HL-60 (cell line): ENCODE data around the gene HIP1.

Source experiments
- DNase-seq, 2 experiments: peaks; one replicate each; pipeline ENCODE4 v3.0.0-alpha.2; 2010 to 2020; ENCODE audit warnings: low read depth in 1 of 2, low spot score in 1 of 2
- H3K27ac ChIP-seq: fragments of 250-450 bp; sonication (Bioruptor Pico); replicated peaks from 2 replicates; pipeline ENCODE4 v1.5.1; 2020; ENCODE audit warnings: mild to moderate bottlenecking, moderate library complexity
- H3K27me3 ChIP-seq: fragments of 250-450 bp; sonication (Bioruptor Pico); 2 replicates; pipeline ENCODE4 v1.5.1; 2021; ENCODE audit warnings: mild to moderate bottlenecking, moderate library complexity; ENCODE audit not compliant: insufficient read depth, poor library complexity, severe bottlenecking
- H3K4me3 ChIP-seq: replicated peaks from 2 replicates; pipeline ENCODE4 v1.5.1; 2011; ENCODE audit warnings: mild to moderate bottlenecking, control low read depth, low read length; ENCODE audit not compliant: insufficient read depth
- GABPA ChIP-seq: IDR thresholded peaks from 2 replicates; pipeline ENCODE4 v1.6.1; 2012; ENCODE audit warnings: low read depth
- POLR2AphosphoS5 ChIP-seq: IDR thresholded peaks from 2 replicates; pipeline ENCODE4 v1.6.1; 2012; ENCODE audit warnings: low read depth
- SPI1 ChIP-seq: IDR thresholded peaks from 2 replicates; pipeline ENCODE4 v1.6.1; 2012; ENCODE audit warnings: low read depth, mild to moderate bottlenecking, borderline replicate concordance
- TF ChIP-seq, protein P1 (sequence below): IDR thresholded peaks from 2 replicates; pipeline ENCODE4 v1.6.1; 2012; ENCODE audit warnings: low read depth; ENCODE audit not compliant: insufficient replicate concordance
- TF ChIP-seq, protein P2 (sequence below): IDR thresholded peaks from one replicate; pipeline ENCODE4 v1.5.1; 2011; ENCODE audit warnings: low read length, control low read depth, inconsistent platforms; ENCODE audit not compliant: insufficient read depth

HIP1 gene

DNA sequence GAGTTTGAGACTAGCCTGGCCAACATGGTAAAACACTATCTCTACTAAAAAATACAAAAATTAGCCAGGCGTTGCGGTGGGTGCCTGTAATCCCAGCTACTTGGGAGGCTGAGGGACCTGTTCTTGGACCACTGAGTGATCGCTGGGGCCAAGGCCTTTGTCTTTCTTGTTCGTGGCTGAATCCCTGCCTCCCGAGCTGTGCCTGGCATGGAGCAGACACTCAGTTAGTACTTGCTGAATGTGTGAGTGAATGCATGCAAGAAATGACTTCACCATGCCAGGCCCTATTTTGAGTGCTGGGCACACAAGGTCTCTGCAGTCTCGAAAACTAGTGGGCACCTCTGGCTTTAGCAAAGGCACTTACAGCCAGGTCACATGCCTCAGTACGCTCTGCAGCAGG, 85.1 kb downstream of the HIP1 start:
- no peak overlapping the region for H3K27ac ChIP-seq
- no peak overlapping the region for H3K4me3 ChIP-seq
- no peaks in the 10 kb centered on the region for H3K27me3 ChIP-seq
- TF ChIP-seq POLR2AphosphoS5 (no peak), SPI1 (no peak), GABPA (no peak)
- TF ChIP-seq, protein P1, sequence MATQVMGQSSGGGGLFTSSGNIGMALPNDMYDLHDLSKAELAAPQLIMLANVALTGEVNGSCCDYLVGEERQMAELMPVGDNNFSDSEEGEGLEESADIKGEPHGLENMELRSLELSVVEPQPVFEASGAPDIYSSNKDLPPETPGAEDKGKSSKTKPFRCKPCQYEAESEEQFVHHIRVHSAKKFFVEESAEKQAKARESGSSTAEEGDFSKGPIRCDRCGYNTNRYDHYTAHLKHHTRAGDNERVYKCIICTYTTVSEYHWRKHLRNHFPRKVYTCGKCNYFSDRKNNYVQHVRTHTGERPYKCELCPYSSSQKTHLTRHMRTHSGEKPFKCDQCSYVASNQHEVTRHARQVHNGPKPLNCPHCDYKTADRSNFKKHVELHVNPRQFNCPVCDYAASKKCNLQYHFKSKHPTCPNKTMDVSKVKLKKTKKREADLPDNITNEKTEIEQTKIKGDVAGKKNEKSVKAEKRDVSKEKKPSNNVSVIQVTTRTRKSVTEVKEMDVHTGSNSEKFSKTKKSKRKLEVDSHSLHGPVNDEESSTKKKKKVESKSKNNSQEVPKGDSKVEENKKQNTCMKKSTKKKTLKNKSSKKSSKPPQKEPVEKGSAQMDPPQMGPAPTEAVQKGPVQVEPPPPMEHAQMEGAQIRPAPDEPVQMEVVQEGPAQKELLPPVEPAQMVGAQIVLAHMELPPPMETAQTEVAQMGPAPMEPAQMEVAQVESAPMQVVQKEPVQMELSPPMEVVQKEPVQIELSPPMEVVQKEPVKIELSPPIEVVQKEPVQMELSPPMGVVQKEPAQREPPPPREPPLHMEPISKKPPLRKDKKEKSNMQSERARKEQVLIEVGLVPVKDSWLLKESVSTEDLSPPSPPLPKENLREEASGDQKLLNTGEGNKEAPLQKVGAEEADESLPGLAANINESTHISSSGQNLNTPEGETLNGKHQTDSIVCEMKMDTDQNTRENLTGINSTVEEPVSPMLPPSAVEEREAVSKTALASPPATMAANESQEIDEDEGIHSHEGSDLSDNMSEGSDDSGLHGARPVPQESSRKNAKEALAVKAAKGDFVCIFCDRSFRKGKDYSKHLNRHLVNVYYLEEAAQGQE, result no peak
- TF ChIP-seq, protein P2, sequence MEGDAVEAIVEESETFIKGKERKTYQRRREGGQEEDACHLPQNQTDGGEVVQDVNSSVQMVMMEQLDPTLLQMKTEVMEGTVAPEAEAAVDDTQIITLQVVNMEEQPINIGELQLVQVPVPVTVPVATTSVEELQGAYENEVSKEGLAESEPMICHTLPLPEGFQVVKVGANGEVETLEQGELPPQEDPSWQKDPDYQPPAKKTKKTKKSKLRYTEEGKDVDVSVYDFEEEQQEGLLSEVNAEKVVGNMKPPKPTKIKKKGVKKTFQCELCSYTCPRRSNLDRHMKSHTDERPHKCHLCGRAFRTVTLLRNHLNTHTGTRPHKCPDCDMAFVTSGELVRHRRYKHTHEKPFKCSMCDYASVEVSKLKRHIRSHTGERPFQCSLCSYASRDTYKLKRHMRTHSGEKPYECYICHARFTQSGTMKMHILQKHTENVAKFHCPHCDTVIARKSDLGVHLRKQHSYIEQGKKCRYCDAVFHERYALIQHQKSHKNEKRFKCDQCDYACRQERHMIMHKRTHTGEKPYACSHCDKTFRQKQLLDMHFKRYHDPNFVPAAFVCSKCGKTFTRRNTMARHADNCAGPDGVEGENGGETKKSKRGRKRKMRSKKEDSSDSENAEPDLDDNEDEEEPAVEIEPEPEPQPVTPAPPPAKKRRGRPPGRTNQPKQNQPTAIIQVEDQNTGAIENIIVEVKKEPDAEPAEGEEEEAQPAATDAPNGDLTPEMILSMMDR, result no peak
- no peak for DNase-seq

- Histone ChIP-seq H3K4me3 (no peak overlapping the region), H3K27me3 (no peaks in the 10 kb centered on the region), H3K27ac (no peak overlapping the region)
- no peak for DNase-seq
- no peak for TF ChIP-seq SPI1
- TF ChIP-seq, protein P2, result no peak
- TF ChIP-seq, protein P1, result no peak
- no peak for TF ChIP-seq GABPA
- TF ChIP-seq POLR2AphosphoS5, result no peak
Observed at GRCh38 chr7:75652788-75653187, 86.0 kb downstream of the HIP1 start.

DNA sequence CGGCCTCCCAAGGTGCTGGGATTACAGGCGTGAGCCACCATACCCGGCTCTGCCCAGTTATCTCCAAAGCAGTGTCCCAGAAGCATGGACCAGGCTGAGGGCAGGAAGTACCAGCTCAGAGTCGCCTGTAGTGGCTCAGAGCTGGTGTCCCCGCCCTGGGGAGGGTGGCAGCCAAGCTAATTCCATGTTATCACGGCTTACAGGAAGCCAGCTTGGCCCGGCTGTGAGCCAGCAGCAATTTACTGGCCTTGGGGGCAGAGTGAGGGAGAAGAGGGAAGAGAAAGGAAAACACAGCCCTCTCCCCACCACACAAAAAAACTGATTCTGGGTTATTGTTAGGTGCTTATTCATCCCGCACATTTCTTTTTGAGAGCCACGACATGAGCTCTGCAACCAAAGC, 88.1 kb downstream of the HIP1 start:
- DNase-seq, result no peak
- no peaks in the 10 kb centered on the region for H3K27me3 ChIP-seq
- H3K4me3 ChIP-seq, result no peak overlapping the region
- no peak overlapping the region for H3K27ac ChIP-seq
- no peak for TF ChIP-seq SPI1
- TF ChIP-seq POLR2AphosphoS5, result no peak
- TF ChIP-seq GABPA, result no peak
- TF ChIP-seq, protein P1, result no peak
- TF ChIP-seq, protein P2, result no peak
